Testis (tissue), 3 donors: Measurements from ENCODE around the gene PPA2. TPM values are rescaled to one million over a fixed set of nuclear protein-coding genes. Genes with fewer than 3 reads are reported as not detected.

Source experiments
- DNase-seq: peaks from one replicate; pipeline ENCODE4 v3.0.0-alpha.2; 2019
- H3K27ac ChIP-seq, 2 donors: fragments of 200-600 bp; sonication (generic); one replicate each; pipeline ENCODE4 v1.5.1; 2019
- H3K27me3 ChIP-seq: fragments of 200-600 bp; sonication (generic); one replicate; pipeline ENCODE4 v1.5.1; 2019
- H3K36me3 ChIP-seq: fragments of 200-600 bp; sonication (generic); one replicate; pipeline ENCODE4 v1.5.1; 2017; ENCODE audit warnings: low read depth; ENCODE audit errors: missing control alignments
- H3K4me1 ChIP-seq: fragments of 200-600 bp; sonication (generic); one replicate; pipeline ENCODE4 v1.5.1; 2019
- H3K4me3 ChIP-seq, 2 donors: fragments of 200-600 bp; sonication (generic); one replicate each; pipeline ENCODE4 v1.5.1; 2017 to 2019
- H3K9me3 ChIP-seq: fragments of 200-600 bp; sonication (generic); one replicate; pipeline ENCODE4 v1.5.1; 2017
- POLR2A ChIP-seq: fragments of 450-650 bp; IDR thresholded peaks from one replicate; pipeline ENCODE4 v1.6.1; 2017; ENCODE audit warnings: antibody characterized with exemption, mild to moderate bottlenecking, moderate library complexity
- WGBS, 2 donors: methylation state at CpG; one replicate each; pipeline ENCODE4 v1.1.5; 2018; 5-methylcytosine and 5-hydroxymethylcytosine counted together
- intact Hi-C: fragments of 100-400 bp; cut with DNase I; formaldehyde crosslinking; loops from one replicate; pipeline ENCODE4 v1.15.1; 2023; ENCODE audit warnings: low total_unique reads
- polyA plus RNA-seq: library from polyadenylated mRNA; stranded (reverse); fragments of 350-450 nt; fragmentation: Illumina TruSeq; extraction: RNeasy Lipid Tissue Mini Kit (QIAGEN cat#74804); gene quantifications from one replicate; pipeline ENCODE4 v1.2.3, GENCODE V29; 2014; ENCODE audit warnings: low read depth, low replicate concordance; ENCODE audit not compliant: insufficient read depth
- total RNA-seq, 2 donors: library from RNA; depleted of rRNA; stranded (reverse); fragments of >200 nt; gene quantifications; one replicate each; pipeline ENCODE4 v1.2.3, GENCODE V29; 2016
- TF ChIP-seq, protein P1 (sequence below), 3 experiments: fragments of 450-650 bp in 2 of 3; fragments of 200-600 bp in 1 of 3; sonication (generic) in 1 of 3; IDR thresholded peaks; one replicate each; pipeline ENCODE4 v1.5.1; 2016 to 2019; ENCODE audit warnings: antibody characterized with exemption in 3 of 3, mild to moderate bottlenecking in 2 of 3, moderate library complexity in 1 of 3

PPA2 gene
- total and polyA plus RNA-seq, 3 donors from 2014 or later: 40.6 to 71.3 (median 48.1) TPM

GRCh38 chr4:105373324-105373723, 100.5 kb downstream of the PPA2 start:
- intact Hi-C loops: no loop called here
- WGBS, 2 donors: 59 to 71% methylated on average over 3 of the region's 3 CpGs
- H3K27ac ChIP-seq: no peak overlapping the region
- no peaks in the 10 kb centered on the region for H3K27me3 ChIP-seq
- no peak overlapping the region for H3K4me3 ChIP-seq
- no peaks in the 10 kb centered on the region for H3K9me3 ChIP-seq
- TF ChIP-seq, protein P1, sequence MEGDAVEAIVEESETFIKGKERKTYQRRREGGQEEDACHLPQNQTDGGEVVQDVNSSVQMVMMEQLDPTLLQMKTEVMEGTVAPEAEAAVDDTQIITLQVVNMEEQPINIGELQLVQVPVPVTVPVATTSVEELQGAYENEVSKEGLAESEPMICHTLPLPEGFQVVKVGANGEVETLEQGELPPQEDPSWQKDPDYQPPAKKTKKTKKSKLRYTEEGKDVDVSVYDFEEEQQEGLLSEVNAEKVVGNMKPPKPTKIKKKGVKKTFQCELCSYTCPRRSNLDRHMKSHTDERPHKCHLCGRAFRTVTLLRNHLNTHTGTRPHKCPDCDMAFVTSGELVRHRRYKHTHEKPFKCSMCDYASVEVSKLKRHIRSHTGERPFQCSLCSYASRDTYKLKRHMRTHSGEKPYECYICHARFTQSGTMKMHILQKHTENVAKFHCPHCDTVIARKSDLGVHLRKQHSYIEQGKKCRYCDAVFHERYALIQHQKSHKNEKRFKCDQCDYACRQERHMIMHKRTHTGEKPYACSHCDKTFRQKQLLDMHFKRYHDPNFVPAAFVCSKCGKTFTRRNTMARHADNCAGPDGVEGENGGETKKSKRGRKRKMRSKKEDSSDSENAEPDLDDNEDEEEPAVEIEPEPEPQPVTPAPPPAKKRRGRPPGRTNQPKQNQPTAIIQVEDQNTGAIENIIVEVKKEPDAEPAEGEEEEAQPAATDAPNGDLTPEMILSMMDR (IDR thresholded peaks at IDR 0.05): no peak
- no peak for TF ChIP-seq POLR2A
- H3K4me1 ChIP-seq: no peaks in the 10 kb centered on the region
- no peak for DNase-seq
- no peaks in the 10 kb centered on the region for H3K36me3 ChIP-seq

GRCh38 chr4:105369988-105370387, 103.9 kb downstream of the PPA2 start:
- Histone ChIP-seq H3K27me3 (no peaks in the 10 kb centered on the region), H3K36me3 (no peaks in the 10 kb centered on the region), H3K4me1 (no peaks in the 10 kb centered on the region), H3K9me3 (no peaks in the 10 kb centered on the region), H3K4me3 (no peak overlapping the region), H3K27ac (no peak overlapping the region)
- TF ChIP-seq, protein P1 (IDR thresholded peaks at IDR 0.05): no peak
- TF ChIP-seq POLR2A: no peak
- intact Hi-C loops: no loop called here
- 93 to 94% methylated on average over 1 of the region's 1 CpG for WGBS, 2 donors
- no peak for DNase-seq

DNA sequence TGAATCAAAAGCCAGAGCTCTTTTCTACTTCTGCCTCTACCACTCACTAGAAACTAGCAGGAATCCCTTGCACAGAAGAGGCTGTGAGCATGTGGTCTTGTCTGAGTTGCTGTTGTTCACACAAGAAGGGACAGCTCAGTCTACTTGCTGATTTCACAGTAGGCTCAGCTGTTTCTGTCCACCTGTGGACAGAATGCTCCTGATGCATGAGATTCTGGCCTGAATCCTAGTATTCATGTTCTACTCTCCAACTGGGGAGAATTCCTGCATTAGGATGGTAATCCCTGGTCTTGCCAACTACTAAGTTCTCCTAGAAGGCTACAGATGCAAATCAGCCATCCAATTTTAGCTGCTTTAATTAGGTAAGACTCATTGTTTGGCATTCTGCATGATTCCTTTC, 112.8 kb downstream of the PPA2 start:
- Histone ChIP-seq H3K4me1 (no peaks in the 10 kb centered on the region), H3K27me3 (no peaks in the 10 kb centered on the region), H3K9me3 (no peaks in the 10 kb centered on the region), H3K4me3 (no peak overlapping the region), H3K36me3 (no peaks in the 10 kb centered on the region), H3K27ac (no peak overlapping the region)
- intact Hi-C loops: no loop called here
- no peak for TF ChIP-seq POLR2A
- TF ChIP-seq, protein P1 (IDR thresholded peaks at IDR 0.05): no peak
- no peak for DNase-seq

- intact Hi-C loops: no loop called here
- no peak overlapping the region for H3K27ac ChIP-seq
- H3K27me3 ChIP-seq: no peaks in the 10 kb centered on the region
- TF ChIP-seq, protein P1 (IDR thresholded peaks at IDR 0.05): no peak
- TF ChIP-seq POLR2A: no peak
- H3K4me1 ChIP-seq: no peaks in the 10 kb centered on the region
- no peak for DNase-seq
- H3K9me3 ChIP-seq: no peaks in the 10 kb centered on the region
- H3K36me3 ChIP-seq: no peaks in the 10 kb centered on the region
- H3K4me3 ChIP-seq: no peak overlapping the region
Measured at GRCh38 chr4:105357258-105357980, 116.4 kb downstream of the PPA2 start.

GRCh38 chr4:105356194-105356593, 117.7 kb downstream of the PPA2 start:
- Histone ChIP-seq H3K4me3 (no peak overlapping the region), H3K9me3 (no peaks in the 10 kb centered on the region), H3K27ac (no peak overlapping the region), H3K27me3 (no peaks in the 10 kb centered on the region), H3K36me3 (no peaks in the 10 kb centered on the region), H3K4me1 (no peaks in the 10 kb centered on the region)
- DNase-seq: no peak
- 67 to 69% methylated on average over 1 of the region's 1 CpG for WGBS, 2 donors
- no peak for TF ChIP-seq POLR2A
- TF ChIP-seq, protein P1 (IDR thresholded peaks at IDR 0.05): no peak
- intact Hi-C loops: no loop called here
